HepG2 (cell line): ENCODE data around the gene CAMKMT.

Experiments used
- CEBPG ChIP-seq: IDR thresholded peaks from 2 replicates; pipeline ENCODE4 v1.6.1; 2016
- CTCF ChIP-seq: sonication (generic); formaldehyde crosslinking; IDR thresholded peaks from 2 replicates; pipeline ENCODE4 v1.5.0; 2020; ENCODE audit warnings: mild to moderate bottlenecking, missing genetic modification reagents, moderate library complexity
- ELF3 ChIP-seq: IDR thresholded peaks from 2 replicates; pipeline ENCODE4 v1.6.1; 2016; ENCODE audit warnings: missing genetic modification reagents, missing compliant biosample characterization
- FOXA1 ChIP-seq, 2 experiments: fragments of 450-650 bp in 1 of 2; sonication (generic) in 1 of 2; formaldehyde crosslinking in 1 of 2; IDR thresholded peaks; 2 replicates each; pipeline versions ENCODE4 v1.4.0 to v1.6.1; 2016 to 2020; ENCODE audit warnings: missing genetic modification reagents in 1 of 2
- FOXJ3 ChIP-seq: sonication (generic); formaldehyde crosslinking; IDR thresholded peaks from 2 replicates; pipeline ENCODE4 v1.4.0; 2020; ENCODE audit warnings: missing genetic modification reagents, mild to moderate bottlenecking, borderline replicate concordance
- MAX ChIP-seq: IDR thresholded peaks from 2 replicates; pipeline ENCODE4 v1.6.1; 2012; ENCODE audit warnings: inconsistent platforms
- POLR2A ChIP-seq, 2 experiments: IDR thresholded peaks; 2 replicates each; pipeline ENCODE4 v1.6.1; 2011; ENCODE audit warnings: low read depth in 2 of 2, low read length in 2 of 2, mild to moderate bottlenecking in 1 of 2, moderate library complexity in 1 of 2; ENCODE audit not compliant: insufficient read depth in 1 of 2
- SIN3A ChIP-seq: IDR thresholded peaks from 2 replicates; pipeline ENCODE4 v1.6.1; 2011; ENCODE audit warnings: low read depth, mild to moderate bottlenecking, control low read depth, low read length, borderline replicate concordance
- SNAPC4 ChIP-seq: sonication (generic); formaldehyde crosslinking; IDR thresholded peaks from 2 replicates; pipeline ENCODE4 v1.4.0; 2020; ENCODE audit warnings: mild to moderate bottlenecking, missing genetic modification reagents
- ZNF513 ChIP-seq: sonication (generic); formaldehyde crosslinking; conservative IDR thresholded peaks from 2 replicates; pipeline ENCODE4 v1.5.0; 2020; ENCODE audit warnings: missing genetic modification reagents
- ZNF713 ChIP-seq: sonication (generic); formaldehyde crosslinking; IDR thresholded peaks from 2 replicates; pipeline ENCODE4 v1.4.0; 2020; ENCODE audit warnings: mild to moderate bottlenecking, missing genetic modification reagents

- no peak for TF ChIP-seq SNAPC4 (CRISPR knock-in tag)
- no peak for TF ChIP-seq CTCF
- TF ChIP-seq SIN3A, result no peak
- TF ChIP-seq FOXJ3 (CRISPR knock-in tag), result no peak
- no peak for TF ChIP-seq ZNF713 (CRISPR knock-in tag)
- TF ChIP-seq MAX, result no peak
- no peak for TF ChIP-seq POLR2A (IDR thresholded peaks at IDR 0.05; ENCODE audit: insufficient read depth in 1 of 2, low read depth in 2 of 2, low read length in 2 of 2)
- TF ChIP-seq ELF3 (CRISPR knock-in tag), result no peak
- no peak for TF ChIP-seq FOXA1 (IDR thresholded peaks at IDR 0.05)
- TF ChIP-seq FOXA1 (CRISPR knock-in tag; IDR thresholded peaks at IDR 0.05), result no peak
- no peak for TF ChIP-seq CEBPG (CRISPR knock-in tag)
- no peak for TF ChIP-seq ZNF513 (CRISPR knock-in tag)
Measured at GRCh38 chr2:44579115-44579836, 217.5 kb downstream of the CAMKMT start.
